Gastroesophageal sphincter (tissue), 2 donors: Measurements from ENCODE around the gene COL18A1.

Experiments
- EP300 ChIP-seq: sonication (generic); formaldehyde crosslinking; IDR thresholded peaks from one replicate; pipeline ENCODE4 v1.6.1; 2017; ENCODE audit warnings: antibody characterized with exemption, mild to moderate bottlenecking
- POLR2A ChIP-seq, 2 donors: fragments of 450-650 bp; IDR thresholded peaks; one replicate each; pipeline ENCODE4 v1.6.1; 2017; ENCODE audit warnings: antibody characterized with exemption in 2 of 2, mild to moderate bottlenecking in 2 of 2, moderate library complexity in 1 of 2
- POLR2AphosphoS5 ChIP-seq: sonication (generic); formaldehyde crosslinking; IDR thresholded peaks from one replicate; pipeline ENCODE4 v1.6.1; 2017; ENCODE audit warnings: antibody characterized with exemption

- no peak for TF ChIP-seq POLR2AphosphoS5
- no peak for TF ChIP-seq POLR2A (IDR thresholded peaks at IDR 0.05)
- TF ChIP-seq EP300, result no peak
Measured at GRCh38 chr21:45436351-45437065, 31.5 kb downstream of the COL18A1 start.
